Mucosa of gallbladder (tissue), 1 donor: ENCODE data around the gene LYST. TPM values are rescaled to one million over a fixed set of nuclear protein-coding genes. Genes with fewer than 3 reads are reported as not detected.
"Not testable (repeated sequence)": the region's sequence is repeated elsewhere in the genome, so short reads cannot be mapped to it uniquely, and the experiment has no call there.

Experiments
- DNase-seq: peaks from one replicate; pipeline ENCODE4 v3.0.0-alpha.2; 2020; ENCODE audit warnings: low spot score
- total RNA-seq: library from RNA; stranded (reverse); gene quantifications from one replicate; pipeline ENCODE4 v1.2.1, GENCODE V29; 2021
- donor health status: DM: no; HTN: no; CAD: no.

Gene LYST
- total RNA-seq, 1 donor from 2014 or later: 20.1 TPM

GRCh38 chr1:235635938-235636662, 230.6 kb downstream of the LYST start:
- no peak for DNase-seq

GRCh38 chr1:235632506-235633401, 234.0 kb downstream of the LYST start:
- DNase-seq: no peak

- no peak for DNase-seq
Observed at GRCh38 chr1:235631816-235632215, 234.9 kb downstream of the LYST start.

GRCh38 chr1:235628316-235629005, 238.2 kb downstream of the LYST start:
- DNase-seq: no peak

GRCh38 chr1:235625831-235626230, 240.9 kb downstream of the LYST start:
- no peak for DNase-seq

- DNase-seq: no peak
Observed at GRCh38 chr1:235625340-235625739, 241.4 kb downstream of the LYST start.

GRCh38 chr1:235624721-235625333, 241.9 kb downstream of the LYST start:
- no peak for DNase-seq

GRCh38 chr1:235622936-235623779, 243.5 kb downstream of the LYST start:
- DNase-seq: no peak

GRCh38 chr1:235619149-235619548, 247.6 kb downstream of the LYST start:
- DNase-seq: not testable (repeated sequence)

- DNase-seq: no peak
Observed at GRCh38 chr1:235617808-235618207, 248.9 kb downstream of the LYST start.

GRCh38 chr1:235617140-235617539, 249.6 kb downstream of the LYST start:
- DNase-seq: no peak

- no peak for DNase-seq
Observed at GRCh38 chr1:235614442-235614954, 252.2 kb downstream of the LYST start.

- DNase-seq: no peak
Observed at GRCh38 chr1:235613602-235614001, 253.1 kb downstream of the LYST start.

GRCh38 chr1:235612761-235613160, 253.9 kb downstream of the LYST start:
- no peak for DNase-seq

Other genes with a start within 250 kb of the LYST start
- gene GNG4, start 217.1 kb downstream of the LYST start, total RNA-seq: 0.12 TPM
- 89.4 TPM for gene NID1, start 198.2 kb upstream of the LYST start, total RNA-seq